HuH-7 (cell line): ENCODE results near the gene ROPN1.
"Not testable (repeated sequence)": the region's sequence is repeated elsewhere in the genome, so short reads cannot be mapped to it uniquely, and the experiment has no call there.

ENCODE experiments used
- DNase-seq: peaks from one replicate; pipeline ENCODE4 v3.0.0; 2011; ENCODE audit warnings: low spot score

Gene ROPN1

GRCh38 chr3:123991730-123992588 is at the start of gene ROPN1:
Gene ROPN1 (minus strand): TSS chr3:123992124. CDS start chr3:123980481, 11,643 bp downstream.
- not testable (repeated sequence) for DNase-seq

- DNase-seq, result no peak
These were observed 49.6 kb upstream of the ROPN1 start for GRCh38 chr3:124041553-124041952.

GRCh38 chr3:124037326-124037725 is 45.4 kb upstream of the ROPN1 start:
- no peak for DNase-seq

GRCh38 chr3:124036214-124036613 is 44.3 kb upstream of the ROPN1 start:
- not testable (repeated sequence) for DNase-seq

GRCh38 chr3:124035463-124036121 is 43.7 kb upstream of the ROPN1 start:
- DNase-seq, result peak; percentile 37

GRCh38 chr3:124034844-124035152 is 42.9 kb upstream of the ROPN1 start:
- no peak for DNase-seq

- DNase-seq, result no peak
These were observed 42.3 kb upstream of the ROPN1 start for GRCh38 chr3:124034016-124034843.

- DNase-seq, result peak; percentile 37
These were observed 41.6 kb upstream of the ROPN1 start, which contains the start of gene KALRN for GRCh38 chr3:124033360-124034015. Gene KALRN (plus strand): TSS chr3:124033369.

- peak; percentile 94 for DNase-seq
These were observed 41.0 kb upstream of the ROPN1 start for GRCh38 chr3:124032881-124033359.

GRCh38 chr3:124032311-124032880 is 40.5 kb upstream of the ROPN1 start:
- peak; percentile 38 for DNase-seq

GRCh38 chr3:124026516-124026915 is 34.6 kb upstream of the ROPN1 start:
- no peak for DNase-seq

GRCh38 chr3:124023531-124023930 is 31.6 kb upstream of the ROPN1 start:
- DNase-seq, result not testable (repeated sequence)

- DNase-seq, result no peak
These were observed 27.4 kb upstream of the ROPN1 start for GRCh38 chr3:124019291-124019690.

GRCh38 chr3:124017502-124017901 is 25.6 kb upstream of the ROPN1 start:
- DNase-seq, result not testable (repeated sequence)

GRCh38 chr3:124016483-124016882 is 24.6 kb upstream of the ROPN1 start:
- DNase-seq, result not testable (repeated sequence)

GRCh38 chr3:124014366-124014942 is 22.5 kb upstream of the ROPN1 start:
- no peak for DNase-seq

- not testable (repeated sequence) for DNase-seq
These were observed 16.4 kb upstream of the ROPN1 start for GRCh38 chr3:124008321-124008720.

- DNase-seq, result no peak
These were observed 15.3 kb upstream of the ROPN1 start for GRCh38 chr3:124007186-124007585.

GRCh38 chr3:124002405-124003079 is 10.6 kb upstream of the ROPN1 start:
- DNase-seq, result not testable (repeated sequence)

GRCh38 chr3:124001366-124001765 is 9.4 kb upstream of the ROPN1 start:
- DNase-seq, result not testable (repeated sequence)
